Hepatocyte (in vitro differentiated cells): ENCODE results near the gene MDM4.

Experiments used
- CTCF ChIP-seq: fragments of 200-600 bp; sonication (generic); IDR thresholded peaks from 2 replicates; pipeline ENCODE4 v1.5.1; 2016; ENCODE audit warnings: antibody characterized with exemption, mild to moderate bottlenecking; ENCODE audit not compliant: poor library complexity
- EZH2 ChIP-seq: fragments of 200-600 bp; sonication (generic); IDR thresholded peaks from 2 replicates; pipeline ENCODE4 v1.6.1; 2016; ENCODE audit warnings: antibody characterized with exemption, mild to moderate bottlenecking, borderline replicate concordance

- TF ChIP-seq CTCF (no peak), EZH2 (no peak)
Measured at GRCh38 chr1:204577794-204578478, 61.7 kb downstream of the MDM4 start.
